ENCODE data around the gene ADCY7. TPM values are rescaled to one million over a fixed set of nuclear protein-coding genes. Genes with fewer than 3 reads are reported as not detected.
A peak's percentile ranks its signal among the peaks of the same experiment; 100 is the strongest.

ADCY7 gene
- total and polyA plus RNA-seq, 3 donors from 2014 or later = 5.9 to 9.4 (median 5.9) TPM

DNA sequence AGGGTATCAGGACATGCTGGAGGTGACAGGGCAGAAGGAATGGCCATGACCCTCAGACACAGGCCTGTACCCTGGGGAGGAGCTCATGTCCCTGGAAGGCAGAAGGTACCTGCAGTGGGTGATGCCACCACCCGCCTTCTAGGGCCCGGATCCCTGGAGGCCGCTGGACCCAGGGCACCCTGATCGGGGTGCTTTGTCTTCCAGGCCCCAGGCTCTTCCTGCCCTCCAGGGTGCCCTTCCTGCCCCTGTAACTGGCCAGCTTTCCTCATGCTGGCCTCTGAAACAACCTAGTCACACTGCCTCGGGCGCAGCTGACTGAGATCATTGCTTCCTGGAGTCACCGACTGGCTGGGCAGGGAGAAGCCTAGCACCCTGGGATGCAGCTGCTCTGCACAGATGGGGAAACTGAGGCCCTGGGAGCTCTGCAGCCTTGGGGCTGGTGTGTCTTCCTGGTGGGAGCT, 5.8 kb downstream of the ADCY7 start:
- Histone ChIP-seq H3K4me1 (no peaks in the 10 kb centered on the region), H3K27ac (no peak overlapping the region), H3K27me3 (no peaks in the 10 kb centered on the region), H3K4me3 (no peak overlapping the region), H3K36me3 (ENCODE audit: low read depth, missing control alignments) (no peaks in the 10 kb centered on the region), H3K9me3 (no peaks in the 10 kb centered on the region)
- no peak for DNase-seq
- no peak for TF ChIP-seq POLR2A (IDR thresholded peaks at IDR 0.05)
- no peak for TF ChIP-seq CTCF (IDR thresholded peaks at IDR 0.05)
- 90% methylated on average over 4 to 7 of the region's 7 CpGs for WGBS, 2 donors
- intact Hi-C loops (cut with DNase I; ENCODE audit: low total_unique reads) = no loop called here

DNA sequence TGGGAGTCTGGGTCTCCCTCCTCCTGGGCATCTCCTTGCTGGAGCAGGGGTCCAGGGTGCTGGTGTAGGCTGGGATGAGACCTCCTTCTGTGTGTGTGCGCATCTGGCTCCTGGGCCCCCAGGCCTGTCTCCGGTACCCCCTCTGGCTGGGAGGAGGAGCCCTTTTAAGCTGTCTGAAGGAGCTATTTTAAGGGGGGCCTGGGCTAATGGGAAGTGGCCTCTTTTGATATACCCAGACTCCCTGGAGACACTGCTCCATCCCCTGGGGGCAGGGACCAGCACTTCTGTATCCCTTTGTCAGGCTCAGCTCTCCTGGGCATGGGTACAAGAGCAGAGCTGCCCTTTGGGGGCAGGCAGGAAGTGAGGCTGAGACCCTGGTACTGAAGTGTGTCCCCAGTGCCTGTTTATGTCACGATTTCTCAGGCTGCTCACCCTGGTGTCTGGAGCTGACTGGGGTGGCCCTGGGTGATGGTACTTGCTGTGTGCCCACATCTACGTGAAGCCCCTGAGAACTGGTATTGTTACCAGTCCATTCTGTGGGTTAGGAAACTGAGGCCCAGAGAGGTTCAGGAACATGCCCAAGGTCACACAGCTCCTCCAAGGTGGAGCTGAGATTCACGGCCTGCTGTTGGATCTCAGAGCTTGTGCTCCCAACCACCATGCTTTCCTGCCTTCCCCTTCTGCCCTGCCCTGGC, 6.5 kb downstream of the ADCY7 start:
- intact Hi-C loops (cut with DNase I; ENCODE audit: low total_unique reads) = no loop called here
- 84 to 93% methylated on average over 5 of the region's 5 CpGs for WGBS, 2 donors
- Histone ChIP-seq H3K36me3 (ENCODE audit: low read depth, missing control alignments) (no peaks in the 10 kb centered on the region), H3K4me1 (no peaks in the 10 kb centered on the region), H3K4me3 (no peak overlapping the region), H3K27me3 (no peaks in the 10 kb centered on the region), H3K27ac (no peak overlapping the region), H3K9me3 (no peaks in the 10 kb centered on the region)
- TF ChIP-seq CTCF (IDR thresholded peaks at IDR 0.05) = no peak
- no peak for TF ChIP-seq POLR2A (IDR thresholded peaks at IDR 0.05)
- DNase-seq = no peak

GRCh38 chr16:50273382-50273690, 7.0 kb downstream of the ADCY7 start:
- Histone ChIP-seq H3K4me1 (no peaks in the 10 kb centered on the region), H3K27ac (no peak overlapping the region), H3K27me3 (no peaks in the 10 kb centered on the region), H3K4me3 (no peak overlapping the region), H3K36me3 (ENCODE audit: low read depth, missing control alignments) (no peaks in the 10 kb centered on the region), H3K9me3 (no peaks in the 10 kb centered on the region)
- DNase-seq = no peak
- 80 to 100% methylated on average over 2 of the region's 2 CpGs for WGBS, 2 donors
- TF ChIP-seq POLR2A (IDR thresholded peaks at IDR 0.05) (no peak), CTCF (IDR thresholded peaks at IDR 0.05) (no peak)
- intact Hi-C loops (cut with DNase I; ENCODE audit: low total_unique reads) = no loop called here

DNA sequence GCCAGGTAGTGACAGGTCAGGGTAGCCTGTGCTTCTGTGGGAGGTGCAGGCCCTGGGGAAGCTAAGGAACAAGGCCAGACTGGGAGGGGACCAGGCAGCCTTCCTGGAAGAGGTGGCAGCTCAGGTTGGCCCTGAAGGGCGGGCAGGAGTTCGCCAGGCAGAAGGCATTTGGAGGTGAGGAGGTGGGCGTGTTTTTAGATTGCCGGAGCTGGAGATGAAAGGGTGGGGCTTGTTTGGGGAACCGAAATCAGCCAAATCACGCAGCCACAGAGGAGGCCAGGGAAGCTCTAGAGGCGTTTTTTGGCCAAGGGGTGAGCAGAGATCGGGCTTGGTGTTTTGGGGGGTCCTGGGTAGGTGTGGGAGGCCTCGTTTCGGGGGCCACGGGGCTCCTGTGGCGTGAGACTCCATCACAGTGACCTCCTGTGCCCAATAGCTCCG, 7.6 kb downstream of the ADCY7 start:
- no peak for TF ChIP-seq POLR2A (IDR thresholded peaks at IDR 0.05)
- TF ChIP-seq CTCF (IDR thresholded peaks at IDR 0.05) = no peak
- H3K36me3 ChIP-seq (ENCODE audit: low read depth, missing control alignments) = no peaks in the 10 kb centered on the region
- no peaks in the 10 kb centered on the region for H3K27me3 ChIP-seq
- DNase-seq = no peak
- H3K4me1 ChIP-seq = no peaks in the 10 kb centered on the region
- no peaks in the 10 kb centered on the region for H3K9me3 ChIP-seq
- H3K27ac ChIP-seq = peak overlapping the region in 1 of 2 donors; percentile 59
- 77 to 80% methylated on average over 13 of the region's 13 CpGs for WGBS, 2 donors
- intact Hi-C loops (cut with DNase I; ENCODE audit: low total_unique reads) = no loop called here
- no peak overlapping the region for H3K4me3 ChIP-seq
